Right lobe of liver (tissue), 4 donors: ENCODE measurements around the gene LAD1.

Experiments
- CTCF ChIP-seq, 4 donors: fragments of 200-600 bp in 3 of 4; fragments of 450-650 bp in 1 of 4; IDR thresholded peaks; one replicate each; pipeline versions ENCODE4 v1.5.1 to v1.8.0; 2016 to 2022; ENCODE audit warnings: antibody characterized with exemption in 4 of 4, mild to moderate bottlenecking in 2 of 4
- POLR2A ChIP-seq: fragments of 450-650 bp; IDR thresholded peaks from one replicate; pipeline ENCODE4 v1.6.1; 2017; ENCODE audit warnings: antibody characterized with exemption, mild to moderate bottlenecking
- donor health status: DM: no; HTN: no; CAD: no.
- donor health status: DM: no; HTN: no; CAD: no.
- donor health status: DM: no; HTN: yes; CAD: no.

GRCh38 chr1:201400852-201401230, 1.7 kb upstream of the LAD1 start:
- TF ChIP-seq CTCF (IDR thresholded peaks at IDR 0.05) (no peak), POLR2A (no peak)
